HL-60/S4 (cell line): ENCODE results near the gene SNED1.

Source experiments
- in situ Hi-C: fragments of 300-500 bp; cut with MboI; formaldehyde crosslinking; loops from 2 replicates; pipeline ENCODE4 v1.14.3; 2022; ENCODE audit warnings: low sequenced_read_pairs

The SNED1 gene

DNA sequence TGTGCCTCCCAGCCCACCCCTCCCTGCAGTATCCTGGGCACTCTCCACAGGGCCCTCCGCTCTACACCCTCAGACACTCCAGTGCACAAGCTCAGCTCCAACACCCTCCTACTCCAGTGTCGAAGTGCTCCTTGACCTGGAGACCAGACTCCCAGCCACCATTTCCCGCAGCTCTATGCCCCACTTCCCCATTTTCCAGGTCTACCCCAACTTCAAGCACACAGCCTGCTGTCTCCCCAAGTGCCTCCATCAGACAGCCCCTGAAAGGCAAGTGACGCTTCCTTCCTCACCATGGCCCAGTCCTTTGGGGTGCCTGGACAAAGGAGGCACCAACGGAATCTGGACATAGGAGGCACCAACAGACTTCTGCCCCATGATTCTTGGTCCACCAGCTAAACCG lies 143.6 kb downstream of the SNED1 start:
- in situ Hi-C loops = no loop called here

- in situ Hi-C loops = no loop called here
Measured at GRCh38 chr2:241142593-241142992, 144.2 kb downstream of the SNED1 start.
